Measurements from ENCODE around the gene RAD51B. TPM values are rescaled to one million over a fixed set of nuclear protein-coding genes. Genes with fewer than 3 reads are reported as not detected.

Gene RAD51B
- total RNA-seq, 1 donor from 2014 or later, result 14.7 TPM

- no peak for DNase-seq (ENCODE audit: low spot score)
Observed at GRCh38 chr14:68370057-68370360, 550.4 kb downstream of the RAD51B start.

GRCh38 chr14:68372368-68372767, 552.8 kb downstream of the RAD51B start:
- DNase-seq (ENCODE audit: low spot score), result no peak

- DNase-seq (ENCODE audit: low spot score), result no peak
Observed at GRCh38 chr14:68373124-68373646, 553.6 kb downstream of the RAD51B start.

- DNase-seq (ENCODE audit: low spot score), result no peak
Observed at GRCh38 chr14:68373847-68374444, 554.4 kb downstream of the RAD51B start.

GRCh38 chr14:68374682-68375081, 555.1 kb downstream of the RAD51B start:
- DNase-seq (ENCODE audit: low spot score), result no peak

- no peak for DNase-seq (ENCODE audit: low spot score)
Observed at GRCh38 chr14:68375376-68375775, 555.8 kb downstream of the RAD51B start.

GRCh38 chr14:68376067-68376779, 556.6 kb downstream of the RAD51B start:
- DNase-seq (ENCODE audit: low spot score), result no peak

GRCh38 chr14:68377006-68377405, 557.4 kb downstream of the RAD51B start:
- DNase-seq (ENCODE audit: low spot score), result no peak

- DNase-seq (ENCODE audit: low spot score), result no peak
Observed at GRCh38 chr14:68377459-68377858, 557.9 kb downstream of the RAD51B start.

GRCh38 chr14:68379510-68380328, 560.1 kb downstream of the RAD51B start:
- DNase-seq (ENCODE audit: low spot score), result no peak

GRCh38 chr14:68380329-68380741, 560.8 kb downstream of the RAD51B start:
- no peak for DNase-seq (ENCODE audit: low spot score)

GRCh38 chr14:68384335-68384734, 564.8 kb downstream of the RAD51B start:
- no peak for DNase-seq (ENCODE audit: low spot score)

GRCh38 chr14:68384881-68385280, 565.3 kb downstream of the RAD51B start:
- no peak for DNase-seq (ENCODE audit: low spot score)

GRCh38 chr14:68386446-68386845, 566.9 kb downstream of the RAD51B start:
- no peak for DNase-seq (ENCODE audit: low spot score)

- DNase-seq (ENCODE audit: low spot score), result no peak
Observed at GRCh38 chr14:68386950-68387779, 567.6 kb downstream of the RAD51B start.

- no peak for DNase-seq (ENCODE audit: low spot score)
Observed at GRCh38 chr14:68389943-68390342, 570.4 kb downstream of the RAD51B start.

- no peak for DNase-seq (ENCODE audit: low spot score)
Observed at GRCh38 chr14:68390741-68391140, 571.2 kb downstream of the RAD51B start.

- no peak for DNase-seq (ENCODE audit: low spot score)
Observed at GRCh38 chr14:68391311-68392014, 571.9 kb downstream of the RAD51B start.

GRCh38 chr14:68392393-68393141, 573.0 kb downstream of the RAD51B start:
- no peak for DNase-seq (ENCODE audit: low spot score)

- no peak for DNase-seq (ENCODE audit: low spot score)
Observed at GRCh38 chr14:68393259-68393658, 573.7 kb downstream of the RAD51B start.

Measured in mesenteric fat pad (tissue), 1 donor.